ENCODE data around the gene CEMIP. TPM values are rescaled to one million over a fixed set of nuclear protein-coding genes. Genes with fewer than 3 reads are reported as not detected.
A peak's percentile ranks its signal among the peaks of the same experiment; 100 is the strongest.

Gene CEMIP
- total RNA-seq, 1 donor from 2014 or later: 0.52 TPM

- Histone ChIP-seq H3K4me1 (ENCODE audit: control insufficient read depth in 3 of 3, insufficient read depth in 3 of 3, low read length in 3 of 3) (peaks cover 0 to 15% (median 10%) of the 10 kb centered on the region in 3 donors), H3K36me3 (ENCODE audit: control insufficient read depth in 3 of 3, insufficient read depth in 3 of 3, low read length in 3 of 3) (peaks cover 0 to 4% (median 4%) of the 10 kb centered on the region in 3 donors), H3K27ac (ENCODE audit: low read depth, low read length) (no peak overlapping the region), H3K27me3 (ENCODE audit: control insufficient read depth in 3 of 3, insufficient read depth in 3 of 3, low read length in 3 of 3) (no peaks in the 10 kb centered on the region), H3K4me3 (ENCODE audit: low read length in 3 of 3) (no peak overlapping the region), H3K9ac (ENCODE audit: low read depth in 1 of 3, low read length in 3 of 3) (no peak overlapping the region), H3K9me3 (ENCODE audit: control insufficient read depth in 3 of 3, low read length in 3 of 3) (no peaks in the 10 kb centered on the region)
Observed at GRCh38 chr15:80923668-80924067, 144.5 kb downstream of the CEMIP start.

DNA sequence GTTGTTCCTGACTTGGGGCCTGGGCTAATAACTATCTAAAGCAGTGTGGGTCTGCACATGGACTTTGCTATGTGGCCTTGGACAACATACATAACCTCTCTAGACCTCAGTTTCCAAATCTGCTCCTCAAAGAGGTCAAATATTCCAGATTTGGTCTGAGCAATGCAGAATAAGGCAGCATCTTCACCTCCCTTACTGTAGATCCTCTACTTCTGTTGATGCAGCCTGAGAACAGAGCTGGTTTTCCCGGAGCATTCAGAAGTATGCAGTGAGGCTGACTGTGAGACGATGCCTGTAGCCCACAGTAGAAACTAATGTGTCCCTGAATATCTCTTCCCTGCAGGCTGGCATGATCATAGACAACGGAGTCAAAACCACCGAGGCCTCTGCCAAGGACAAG is 145.1 kb downstream of the CEMIP start:
- Histone ChIP-seq H3K27ac (ENCODE audit: low read depth, low read length) (no peak overlapping the region), H3K4me1 (ENCODE audit: control insufficient read depth in 3 of 3, insufficient read depth in 3 of 3, low read length in 3 of 3) (peaks cover 0 to 15% (median 10%) of the 10 kb centered on the region in 3 donors)

GRCh38 chr15:80925597-80926059 is 146.5 kb downstream of the CEMIP start:
- Histone ChIP-seq H3K4me3 (ENCODE audit: low read length in 3 of 3) (no peak overlapping the region), H3K9ac (ENCODE audit: low read depth in 1 of 3, low read length in 3 of 3) (no peak overlapping the region), H3K9me3 (ENCODE audit: control insufficient read depth in 3 of 3, low read length in 3 of 3) (no peaks in the 10 kb centered on the region), H3K27me3 (ENCODE audit: control insufficient read depth in 3 of 3, insufficient read depth in 3 of 3, low read length in 3 of 3) (no peaks in the 10 kb centered on the region), H3K36me3 (ENCODE audit: control insufficient read depth in 3 of 3, insufficient read depth in 3 of 3, low read length in 3 of 3) (peaks cover 4% of the 10 kb centered on the region in 3 donors), H3K4me1 (ENCODE audit: control insufficient read depth in 3 of 3, insufficient read depth in 3 of 3, low read length in 3 of 3) (peaks cover 0 to 15% (median 10%) of the 10 kb centered on the region in 3 donors), H3K27ac (ENCODE audit: low read depth, low read length) (peak overlapping the region; percentile 38)

More for the DNA sequence above, 145.1 kb downstream of the CEMIP start:
- Histone ChIP-seq H3K4me3 (ENCODE audit: low read length in 3 of 3) (no peak overlapping the region), H3K36me3 (ENCODE audit: control insufficient read depth in 3 of 3, insufficient read depth in 3 of 3, low read length in 3 of 3) (peaks cover 0 to 4% (median 4%) of the 10 kb centered on the region in 3 donors), H3K9ac (ENCODE audit: low read depth in 1 of 3, low read length in 3 of 3) (no peak overlapping the region), H3K27me3 (ENCODE audit: control insufficient read depth in 3 of 3, insufficient read depth in 3 of 3, low read length in 3 of 3) (no peaks in the 10 kb centered on the region), H3K9me3 (ENCODE audit: control insufficient read depth in 3 of 3, low read length in 3 of 3) (no peaks in the 10 kb centered on the region)

DNA sequence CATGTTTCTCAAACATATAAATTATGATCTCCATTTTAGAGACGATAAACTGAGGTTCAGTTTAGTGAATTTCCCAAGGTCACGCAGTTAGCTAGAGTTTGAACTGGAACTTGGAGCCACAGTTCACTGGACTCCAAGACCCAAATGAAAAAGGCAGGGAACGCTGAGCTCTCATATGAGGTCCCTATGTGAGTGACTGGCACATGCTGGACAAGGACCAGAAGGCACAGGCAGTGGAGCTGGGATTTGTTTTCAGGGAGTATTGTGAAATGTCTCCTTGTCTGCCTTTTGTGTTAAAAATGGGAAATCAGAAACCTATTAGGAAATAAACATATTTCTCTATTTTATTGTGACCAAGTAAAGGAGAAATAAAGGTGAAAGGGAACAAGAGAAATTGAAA is 147.0 kb downstream of the CEMIP start:
- peaks cover 4% of the 10 kb centered on the region in 3 donors for H3K36me3 ChIP-seq (ENCODE audit: control insufficient read depth in 3 of 3, insufficient read depth in 3 of 3, low read length in 3 of 3)
- no peak overlapping the region for H3K9ac ChIP-seq (ENCODE audit: low read depth in 1 of 3, low read length in 3 of 3)
- no peaks in the 10 kb centered on the region for H3K27me3 ChIP-seq (ENCODE audit: control insufficient read depth in 3 of 3, insufficient read depth in 3 of 3, low read length in 3 of 3)
- no peak overlapping the region for H3K4me3 ChIP-seq (ENCODE audit: low read length in 3 of 3)
- H3K4me1 ChIP-seq (ENCODE audit: control insufficient read depth in 3 of 3, insufficient read depth in 3 of 3, low read length in 3 of 3): peaks cover 0 to 15% (median 10%) of the 10 kb centered on the region in 3 donors
- H3K9me3 ChIP-seq (ENCODE audit: control insufficient read depth in 3 of 3, low read length in 3 of 3): no peaks in the 10 kb centered on the region
- H3K27ac ChIP-seq (ENCODE audit: low read depth, low read length): peak overlapping the region; percentile 38

DNA sequence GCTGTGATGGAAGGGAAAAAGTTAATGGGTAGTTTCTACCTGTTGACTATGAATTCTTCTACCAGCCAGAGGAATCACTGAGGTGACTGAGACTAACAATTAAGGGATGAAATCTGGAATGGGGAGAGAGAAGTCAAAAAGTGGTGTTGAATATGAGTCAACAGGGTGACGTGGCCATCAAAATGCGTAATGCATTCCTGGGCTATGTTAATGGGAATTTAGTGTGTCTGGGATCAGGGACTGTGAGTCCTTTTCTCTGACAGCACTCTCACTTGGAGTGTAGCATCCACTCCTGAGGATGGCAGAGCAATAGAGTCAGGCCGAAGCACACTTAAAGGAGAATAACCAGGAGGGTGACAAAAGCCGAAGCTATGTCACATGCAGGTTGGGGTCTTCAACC is 150.1 kb downstream of the CEMIP start:
- Histone ChIP-seq H3K4me1 (ENCODE audit: control insufficient read depth in 3 of 3, insufficient read depth in 3 of 3, low read length in 3 of 3) (peaks cover 8 to 23% (median 19%) of the 10 kb centered on the region in 3 donors), H3K27me3 (ENCODE audit: control insufficient read depth in 3 of 3, insufficient read depth in 3 of 3, low read length in 3 of 3) (no peaks in the 10 kb centered on the region), H3K9ac (ENCODE audit: low read depth in 1 of 3, low read length in 3 of 3) (no peak overlapping the region), H3K36me3 (ENCODE audit: control insufficient read depth in 3 of 3, insufficient read depth in 3 of 3, low read length in 3 of 3) (peaks cover 0 to 4% (median 0%) of the 10 kb centered on the region in 3 donors), H3K27ac (ENCODE audit: low read depth, low read length) (no peak overlapping the region), H3K9me3 (ENCODE audit: control insufficient read depth in 3 of 3, low read length in 3 of 3) (no peaks in the 10 kb centered on the region), H3K4me3 (ENCODE audit: low read length in 3 of 3) (no peak overlapping the region)

- no peaks in the 10 kb centered on the region for H3K9me3 ChIP-seq (ENCODE audit: control insufficient read depth in 3 of 3, low read length in 3 of 3)
- H3K4me1 ChIP-seq (ENCODE audit: control insufficient read depth in 3 of 3, insufficient read depth in 3 of 3, low read length in 3 of 3): peaks cover 8 to 26% (median 19%) of the 10 kb centered on the region in 3 donors
- peaks cover 0 to 4% (median 0%) of the 10 kb centered on the region in 3 donors for H3K36me3 ChIP-seq (ENCODE audit: control insufficient read depth in 3 of 3, insufficient read depth in 3 of 3, low read length in 3 of 3)
- H3K27ac ChIP-seq (ENCODE audit: low read depth, low read length): no peak overlapping the region
- H3K9ac ChIP-seq (ENCODE audit: low read depth in 1 of 3, low read length in 3 of 3): no peak overlapping the region
- no peaks in the 10 kb centered on the region for H3K27me3 ChIP-seq (ENCODE audit: control insufficient read depth in 3 of 3, insufficient read depth in 3 of 3, low read length in 3 of 3)
- no peak overlapping the region for H3K4me3 ChIP-seq (ENCODE audit: low read length in 3 of 3)
Observed at GRCh38 chr15:80929689-80930088, 150.5 kb downstream of the CEMIP start.

DNA sequence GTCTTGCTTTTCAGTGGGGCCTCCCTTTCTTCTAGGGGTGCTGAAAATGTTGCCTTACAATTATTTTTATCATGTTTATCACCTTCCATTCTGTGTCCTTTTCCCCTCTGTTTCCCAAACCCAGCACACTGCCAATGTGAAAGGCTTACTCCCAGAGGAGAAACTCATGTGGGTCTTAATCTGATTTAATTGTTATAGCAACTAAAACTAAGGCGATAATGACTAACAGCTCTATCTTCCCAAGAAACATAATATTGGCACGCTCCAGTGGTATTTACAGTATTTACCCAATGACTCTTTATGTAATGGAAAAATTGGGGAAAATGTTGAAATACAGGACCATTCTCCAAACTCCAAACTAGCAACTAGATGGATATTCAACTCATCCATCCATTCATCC is 152.0 kb downstream of the CEMIP start:
- H3K4me3 ChIP-seq (ENCODE audit: low read length in 3 of 3): no peak overlapping the region
- H3K9me3 ChIP-seq (ENCODE audit: control insufficient read depth in 3 of 3, low read length in 3 of 3): no peaks in the 10 kb centered on the region
- no peaks in the 10 kb centered on the region for H3K27me3 ChIP-seq (ENCODE audit: control insufficient read depth in 3 of 3, insufficient read depth in 3 of 3, low read length in 3 of 3)
- H3K27ac ChIP-seq (ENCODE audit: low read depth, low read length): no peak overlapping the region
- no peak overlapping the region for H3K9ac ChIP-seq (ENCODE audit: low read depth in 1 of 3, low read length in 3 of 3)
- H3K36me3 ChIP-seq (ENCODE audit: control insufficient read depth in 3 of 3, insufficient read depth in 3 of 3, low read length in 3 of 3): peaks cover 0 to 4% (median 0%) of the 10 kb centered on the region in 3 donors
- peaks cover 8 to 18% (median 9%) of the 10 kb centered on the region in 3 donors for H3K4me1 ChIP-seq (ENCODE audit: control insufficient read depth in 3 of 3, insufficient read depth in 3 of 3, low read length in 3 of 3)

- H3K27ac ChIP-seq (ENCODE audit: low read depth, low read length): peak overlapping the region; percentile 1
- no peaks in the 10 kb centered on the region for H3K27me3 ChIP-seq (ENCODE audit: control insufficient read depth in 3 of 3, insufficient read depth in 3 of 3, low read length in 3 of 3)
- peaks cover 0 to 7% (median 3%) of the 10 kb centered on the region in 3 donors for H3K36me3 ChIP-seq (ENCODE audit: control insufficient read depth in 3 of 3, insufficient read depth in 3 of 3, low read length in 3 of 3)
- no peak overlapping the region for H3K9ac ChIP-seq (ENCODE audit: low read depth in 1 of 3, low read length in 3 of 3)
- no peaks in the 10 kb centered on the region for H3K9me3 ChIP-seq (ENCODE audit: control insufficient read depth in 3 of 3, low read length in 3 of 3)
- no peak overlapping the region for H3K4me3 ChIP-seq (ENCODE audit: low read length in 3 of 3)
- peaks cover 8 to 15% (median 9%) of the 10 kb centered on the region in 3 donors for H3K4me1 ChIP-seq (ENCODE audit: control insufficient read depth in 3 of 3, insufficient read depth in 3 of 3, low read length in 3 of 3)
Observed at GRCh38 chr15:80931721-80932512, 152.7 kb downstream of the CEMIP start.

DNA sequence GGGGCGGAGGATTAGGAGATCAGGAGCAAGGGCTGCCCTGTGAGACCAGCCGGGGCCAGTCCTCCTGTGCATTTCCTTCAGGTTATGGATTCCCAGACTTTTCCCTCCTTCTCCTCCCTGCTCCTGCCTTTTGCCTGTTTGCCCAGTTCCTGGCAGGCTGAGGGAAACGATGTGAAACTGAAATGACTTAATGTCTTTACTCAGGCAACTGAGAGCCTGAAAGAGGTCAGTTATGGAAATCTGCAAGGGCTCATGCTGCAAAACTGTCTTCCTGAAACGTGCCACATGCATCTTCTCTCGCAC is 153.3 kb downstream of the CEMIP start:
- no peak overlapping the region for H3K9ac ChIP-seq (ENCODE audit: low read depth in 1 of 3, low read length in 3 of 3)
- H3K27ac ChIP-seq (ENCODE audit: low read depth, low read length): peak overlapping the region; percentile 1
- H3K4me1 ChIP-seq (ENCODE audit: control insufficient read depth in 3 of 3, insufficient read depth in 3 of 3, low read length in 3 of 3): peaks cover 8 to 15% (median 9%) of the 10 kb centered on the region in 3 donors
- peaks cover 0 to 9% (median 3%) of the 10 kb centered on the region in 3 donors for H3K36me3 ChIP-seq (ENCODE audit: control insufficient read depth in 3 of 3, insufficient read depth in 3 of 3, low read length in 3 of 3)
- H3K27me3 ChIP-seq (ENCODE audit: control insufficient read depth in 3 of 3, insufficient read depth in 3 of 3, low read length in 3 of 3): no peaks in the 10 kb centered on the region
- no peaks in the 10 kb centered on the region for H3K9me3 ChIP-seq (ENCODE audit: control insufficient read depth in 3 of 3, low read length in 3 of 3)
- H3K4me3 ChIP-seq (ENCODE audit: low read length in 3 of 3): no peak overlapping the region

DNA sequence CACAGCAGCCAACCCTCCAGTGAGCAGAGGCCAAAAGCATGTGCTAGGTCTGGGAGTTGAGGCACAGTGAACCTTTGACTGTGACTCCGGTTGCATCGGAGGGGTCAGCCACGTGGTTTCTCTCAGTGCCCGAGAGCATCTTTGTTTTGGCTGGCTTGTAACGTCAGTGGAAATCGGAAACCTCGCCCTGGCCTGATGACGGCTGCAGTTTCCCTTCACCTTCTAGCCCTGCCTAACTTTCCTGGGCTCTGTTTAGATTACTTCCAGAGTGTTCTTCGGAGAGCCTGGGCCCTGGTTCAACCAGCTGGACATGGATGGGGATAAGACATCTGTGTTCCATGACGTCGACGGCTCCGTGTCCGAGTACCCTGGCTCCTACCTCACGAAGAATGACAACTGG is 153.8 kb downstream of the CEMIP start:
- Histone ChIP-seq H3K4me3 (ENCODE audit: low read length in 3 of 3) (peak overlapping the region in 1 of 3 donors; percentile 35), H3K9me3 (ENCODE audit: control insufficient read depth in 3 of 3, low read length in 3 of 3) (no peaks in the 10 kb centered on the region), H3K27me3 (ENCODE audit: control insufficient read depth in 3 of 3, insufficient read depth in 3 of 3, low read length in 3 of 3) (no peaks in the 10 kb centered on the region), H3K36me3 (ENCODE audit: control insufficient read depth in 3 of 3, insufficient read depth in 3 of 3, low read length in 3 of 3) (peaks cover 0 to 9% (median 3%) of the 10 kb centered on the region in 3 donors), H3K9ac (ENCODE audit: low read depth in 1 of 3, low read length in 3 of 3) (peak overlapping the region in 1 of 3 donors; percentile 33), H3K27ac (ENCODE audit: low read depth, low read length) (peak overlapping the region; percentile 1), H3K4me1 (ENCODE audit: control insufficient read depth in 3 of 3, insufficient read depth in 3 of 3, low read length in 3 of 3) (peaks cover 8 to 15% (median 9%) of the 10 kb centered on the region in 3 donors)
